NCI-H526 treated with DMSO at 0.1 percent for 48 hours (cell line): Measurements from ENCODE around the gene SLC19A1.

ENCODE experiments used
- DNase-seq: peaks from one replicate; lab custom pipeline; 2025; lab: John Stamatoyannopoulos, UW

The SLC19A1 gene

GRCh38 chr21:45491623-45492022 lies 50.6 kb downstream of the SLC19A1 start:
- DNase-seq = no peak

- no peak for DNase-seq
Measured at GRCh38 chr21:45491056-45491455, 51.2 kb downstream of the SLC19A1 start.

- no peak for DNase-seq
Measured at GRCh38 chr21:45490049-45490731, 52.0 kb downstream of the SLC19A1 start.

GRCh38 chr21:45489722-45489982 lies 52.6 kb downstream of the SLC19A1 start:
- no peak for DNase-seq

- DNase-seq = no peak
Measured at GRCh38 chr21:45488931-45489721, 53.1 kb downstream of the SLC19A1 start.

- DNase-seq = no peak
Measured at GRCh38 chr21:45487891-45488600, 54.2 kb downstream of the SLC19A1 start.

- DNase-seq = no peak
Measured at GRCh38 chr21:45487161-45487806, 55.0 kb downstream of the SLC19A1 start.

- DNase-seq = no peak
Measured at GRCh38 chr21:45486443-45487160, 55.6 kb downstream of the SLC19A1 start.

DNA sequence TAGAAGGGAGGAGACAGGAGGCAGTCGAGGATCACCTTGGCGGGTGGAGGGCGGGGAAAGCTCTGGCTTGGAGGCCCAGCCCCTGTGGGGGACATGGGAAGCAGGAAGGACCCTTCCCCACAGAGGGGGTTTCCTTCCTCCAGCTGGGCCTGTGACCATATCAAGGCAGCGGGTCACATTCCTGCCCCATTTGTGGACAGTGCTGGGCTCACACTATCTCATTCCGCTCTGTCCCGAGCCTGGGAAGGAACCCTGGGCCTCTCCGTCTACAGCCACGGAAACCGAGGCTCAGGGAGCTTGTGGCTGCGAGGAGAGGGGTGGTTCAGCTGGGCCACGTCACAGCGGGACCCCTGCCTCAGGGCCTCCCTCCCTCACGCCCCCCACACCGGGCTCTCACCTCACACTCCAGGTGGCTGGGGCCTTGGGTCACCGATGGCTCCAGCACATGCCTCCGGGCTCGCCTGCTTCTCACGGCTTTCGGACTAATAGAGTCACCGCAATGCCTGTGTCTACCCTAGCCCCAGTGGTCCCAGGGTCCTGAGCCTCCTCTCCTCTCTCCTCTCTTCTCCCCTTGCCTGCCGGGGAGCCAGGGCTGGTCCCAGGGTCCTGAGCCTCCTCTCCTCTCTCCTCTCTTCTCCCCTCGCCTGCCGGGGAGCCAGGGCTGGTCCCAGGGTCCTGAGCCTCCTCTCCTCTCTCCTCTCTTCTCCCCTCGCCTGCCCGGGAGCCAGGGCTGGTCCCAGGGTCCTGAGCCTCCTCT lies 56.4 kb downstream of the SLC19A1 start:
- no peak for DNase-seq

DNA sequence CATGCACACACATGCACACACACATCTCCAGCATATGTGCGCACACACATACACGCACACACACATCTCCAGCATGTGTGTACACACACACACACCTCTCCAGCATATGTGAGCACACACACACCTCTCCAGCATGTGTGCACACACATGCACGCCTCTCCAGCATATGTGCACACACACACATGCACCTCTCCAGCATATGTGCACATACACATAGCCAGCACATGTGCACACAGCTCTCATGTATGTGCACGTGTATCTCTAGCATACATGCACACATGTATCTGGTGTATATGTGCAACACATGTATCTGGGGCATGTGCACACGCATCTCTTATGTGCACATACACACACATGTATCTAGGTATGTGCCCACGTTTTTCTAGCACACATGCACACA lies 57.9 kb downstream of the SLC19A1 start:
- DNase-seq = no peak

DNA sequence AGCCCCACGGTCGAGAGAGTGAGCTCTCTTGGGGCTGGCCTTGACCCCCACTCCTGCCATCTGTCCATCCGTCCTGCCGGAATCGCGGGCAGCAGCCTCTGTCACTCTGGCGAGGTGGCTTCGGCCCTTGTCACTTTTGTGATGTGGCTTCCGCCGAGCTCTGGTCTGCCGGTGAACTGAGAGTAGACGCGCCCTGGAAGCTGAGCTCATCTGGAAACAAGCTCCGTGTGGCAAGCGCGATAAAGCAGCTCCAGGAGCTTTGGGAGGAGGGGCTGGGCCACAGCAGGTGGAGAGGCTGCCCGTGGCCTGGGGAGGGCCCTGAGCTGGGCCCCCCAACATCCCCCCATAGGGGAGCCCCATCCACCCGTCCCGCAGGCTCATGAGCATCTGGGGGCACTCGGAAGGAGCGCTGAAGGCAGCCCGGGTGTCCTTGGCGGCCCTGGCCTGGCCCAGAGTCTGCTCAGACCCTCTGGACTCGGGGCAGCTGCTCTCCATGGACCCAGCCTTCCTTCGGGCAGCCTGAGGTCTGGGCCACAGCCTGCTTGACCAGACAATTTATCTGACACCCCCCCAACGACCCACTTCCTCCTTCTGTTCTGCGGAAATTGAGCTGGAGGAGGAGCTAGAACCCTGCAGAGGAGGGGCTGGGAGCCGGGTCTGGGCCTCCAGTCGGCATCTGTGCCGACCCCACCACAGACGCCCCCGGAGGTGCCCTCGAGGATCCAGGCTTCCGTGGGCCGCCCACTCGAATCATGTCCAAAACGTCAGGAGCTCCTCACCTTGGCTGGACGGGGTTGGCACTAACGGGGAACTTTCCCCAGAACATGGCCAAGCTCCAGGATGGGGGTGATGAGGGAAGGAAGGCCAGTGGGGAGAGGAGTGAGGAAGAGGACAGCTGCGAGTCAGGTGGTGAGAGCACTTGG lies 59.1 kb downstream of the SLC19A1 start:
- DNase-seq = no peak

- DNase-seq = no peak
Measured at GRCh38 chr21:45481977-45482898, 60.0 kb downstream of the SLC19A1 start.

DNA sequence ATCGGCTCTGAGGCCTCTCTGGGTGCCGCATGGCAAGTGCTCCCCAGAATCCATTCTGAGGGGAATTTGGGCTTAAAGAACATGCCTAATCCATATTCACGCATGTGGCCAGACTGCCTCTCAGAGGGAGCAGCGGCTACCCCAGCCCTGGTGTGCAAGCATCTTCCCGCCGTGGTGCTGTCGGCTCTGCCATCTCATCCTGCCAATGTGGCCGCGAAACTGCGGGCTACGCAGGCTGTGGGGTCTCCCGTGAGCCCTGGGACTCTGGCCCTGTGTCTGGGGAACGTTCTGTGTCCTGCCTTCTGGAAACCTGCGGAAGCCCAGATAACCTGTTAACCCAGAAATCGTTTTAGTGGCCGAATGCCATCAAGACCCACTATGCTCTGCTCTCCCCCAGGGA lies 60.7 kb downstream of the SLC19A1 start:
- no peak for DNase-seq

DNA sequence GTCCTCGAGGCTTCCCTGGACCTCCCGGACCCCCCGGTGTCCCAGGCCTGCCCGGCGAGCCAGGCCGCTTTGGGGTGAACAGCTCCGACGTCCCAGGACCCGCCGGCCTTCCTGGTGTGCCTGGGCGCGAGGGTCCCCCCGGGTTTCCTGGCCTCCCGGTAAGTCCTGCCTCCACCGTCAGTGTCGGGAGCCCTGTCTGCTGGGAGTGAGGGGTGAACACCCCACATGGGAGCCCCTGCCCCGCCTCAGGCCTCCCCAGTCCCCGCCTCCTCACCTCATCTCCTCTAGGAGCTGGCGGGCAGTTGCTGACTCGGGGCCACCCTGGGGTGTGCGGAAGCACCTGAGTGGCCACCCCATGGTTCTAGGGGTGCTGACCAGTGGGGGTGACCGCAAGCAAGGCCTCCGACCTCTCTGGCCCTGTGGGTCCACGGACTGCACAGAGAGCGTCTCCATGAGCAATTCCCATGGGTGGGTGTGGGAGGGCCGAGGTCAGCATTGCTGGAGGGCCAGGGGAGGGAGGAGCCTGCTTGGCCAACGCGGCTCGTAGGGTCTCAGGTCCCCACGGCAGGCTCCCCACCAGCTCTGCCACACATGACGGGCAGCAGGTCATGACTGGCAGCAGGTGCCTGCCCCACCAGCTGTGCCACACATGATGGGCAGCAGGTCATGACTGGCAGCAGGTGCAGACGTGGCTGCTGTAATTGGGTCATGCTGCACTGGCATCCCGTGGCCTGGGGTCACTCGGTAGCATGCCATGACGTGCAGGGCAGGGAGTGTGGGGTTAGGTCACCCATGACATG lies 61.3 kb downstream of the SLC19A1 start:
- DNase-seq = no peak

DNA sequence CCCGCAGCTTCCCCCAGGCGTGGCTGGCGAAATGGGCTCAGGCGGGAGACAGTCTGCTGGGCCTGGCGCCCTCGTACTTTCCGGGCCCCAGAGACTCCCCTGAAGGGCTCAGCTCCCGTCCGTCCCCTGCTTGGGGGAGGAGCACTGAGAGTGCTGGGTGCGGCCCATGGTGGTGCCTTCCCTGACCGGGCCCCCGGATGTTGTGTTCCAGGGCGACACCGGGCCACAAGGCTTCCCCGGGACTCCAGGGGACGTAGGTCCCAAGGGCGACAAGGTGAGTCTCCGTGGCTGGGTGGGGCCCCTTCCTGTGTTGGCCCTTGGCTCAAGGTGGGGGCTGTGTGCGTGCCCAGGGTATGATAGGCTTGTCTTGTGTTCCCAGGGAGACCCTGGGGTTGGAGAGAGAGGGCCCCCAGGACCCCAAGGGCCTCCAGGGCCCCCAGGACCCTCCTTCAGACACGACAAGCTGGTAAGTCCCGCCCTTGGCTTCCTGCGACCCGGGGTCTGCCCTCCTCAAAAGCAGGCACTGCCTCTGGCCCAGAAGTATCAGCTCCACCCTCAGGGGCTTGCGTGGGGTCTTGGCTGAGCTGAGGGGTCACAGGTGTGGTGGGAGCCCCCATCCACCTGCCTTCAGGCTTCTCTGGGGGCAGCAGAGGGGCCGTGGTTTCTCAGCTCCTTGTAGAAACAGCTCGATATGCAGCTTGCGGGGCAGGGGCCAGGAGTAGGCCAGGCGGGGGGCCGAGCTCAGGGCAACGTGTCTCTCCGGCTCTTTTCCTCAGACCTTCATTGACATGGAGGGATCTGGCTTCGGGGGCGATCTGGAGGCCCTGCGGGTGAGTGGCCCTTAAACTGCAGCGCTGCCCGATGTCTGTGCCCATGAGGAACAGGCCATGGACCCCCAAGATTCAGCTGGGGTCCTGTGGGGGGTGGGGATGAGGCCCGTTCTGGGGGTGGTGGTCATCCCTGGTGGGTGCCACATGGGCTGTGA lies 62.3 kb downstream of the SLC19A1 start:
- no peak for DNase-seq

- no peak for DNase-seq
Measured at GRCh38 chr21:45478816-45479669, 63.2 kb downstream of the SLC19A1 start.
